ENCODE measurements around the gene GPC5. TPM values are rescaled to one million over a fixed set of nuclear protein-coding genes. Genes with fewer than 3 reads are reported as not detected.

The GPC5 gene
- total and polyA plus RNA-seq, 2 of the 8 experiments (the other 6 are each of a cell fraction or from before 2014, with no cell fraction given), result 0.20 to 0.39 TPM

- Histone ChIP-seq H2BK5ac (ENCODE audit: low read depth, low read length) (no peak overlapping the region), H3K9ac (replicated peaks in 1 of 4; ENCODE audit: extremely low read depth in 1 of 4, low read depth in 3 of 4, low read length in 3 of 4) (no peak overlapping the region), H3K23me2 (ENCODE audit: low read depth, low read length) (no peaks in the 10 kb centered on the region), H4K20me1 (replicated peaks in 1 of 2; ENCODE audit: control insufficient read depth in 1 of 2, insufficient read depth in 2 of 2, low read length in 2 of 2) (no peaks in the 10 kb centered on the region), H3K4me2 (ENCODE audit: insufficient read depth in 1 of 2, low read depth in 2 of 2, low read length in 2 of 2) (no peak overlapping the region), H3K9me3 (ENCODE audit: insufficient read depth in 2 of 2, low read depth in 1 of 2, low read length in 1 of 2) (0 out of 4 replicates have a peak, but pooled peaks cover 0 to 2% of the 10 kb centered on the region in 2 experiments), H2BK20ac (ENCODE audit: low read length) (no peak overlapping the region), H3K4ac (replicated peaks; ENCODE audit: insufficient read length, low read depth, low read length) (no peak overlapping the region), H2BK12ac (ENCODE audit: low read depth, low read length) (no peak overlapping the region), H2BK120ac (replicated peaks; ENCODE audit: low read depth, low read length) (no peak overlapping the region), H4K91ac (replicated peaks; ENCODE audit: insufficient read length, low read length) (no peak overlapping the region), H3K23ac (ENCODE audit: insufficient read length) (no peak overlapping the region), H3K27ac (ENCODE audit: low read depth, low read length) (no peak overlapping the region), H3K14ac (ENCODE audit: insufficient read length) (no peak overlapping the region), H2AFZ (ENCODE audit: low read length) (no peak overlapping the region), H3K56ac (replicated peaks; ENCODE audit: insufficient read length, low read depth, low read length) (no peak overlapping the region), H3K18ac (ENCODE audit: extremely low read depth, low read length) (no peak overlapping the region), H4K8ac (ENCODE audit: extremely low read depth, insufficient read depth, low read length) (no peak overlapping the region), H3K79me1 (ENCODE audit: low read depth, low read length) (no peaks in the 10 kb centered on the region), H3K79me2 (ENCODE audit: control insufficient read depth in 1 of 2, insufficient read depth in 2 of 2, low read length in 2 of 2) (no peaks in the 10 kb centered on the region), H4K5ac (ENCODE audit: insufficient read length, low read depth, low read length) (no peak overlapping the region), H2AK5ac (ENCODE audit: low read depth, low read length) (no peak overlapping the region), H3K27me3 (replicated peaks in 1 of 4; ENCODE audit: control insufficient read depth in 3 of 4, extremely low read depth in 1 of 4, insufficient read depth in 3 of 4, low read length in 3 of 4) (no peaks in the 10 kb centered on the region), H3K4me1 (replicated peaks in 1 of 4; ENCODE audit: control insufficient read depth in 3 of 4, insufficient read depth in 4 of 4, low read length in 3 of 4) (no peaks in the 10 kb centered on the region), H3K4me3 (ENCODE audit: extremely low read depth in 1 of 4, insufficient read depth in 2 of 4, low read depth in 3 of 4, low read length in 4 of 4) (no peak overlapping the region), H3K36me3 (ENCODE audit: control insufficient read depth in 2 of 4, insufficient read depth in 4 of 4, low read length in 3 of 4) (no peaks in the 10 kb centered on the region), H2BK15ac (ENCODE audit: low read length) (no peak overlapping the region)
- WGBS, 2 experiments (ENCODE audit: extremely low coverage in 1 of 2, insufficient coverage in 1 of 2, insufficient read length in 1 of 2, insufficient replicate concordance in 2 of 2, low coverage in 1 of 2, low lambda C conversion rate in 2 of 2, missing lambda C conversion rate in 1 of 2), result 91% methylated on average over 2 of the region's 2 CpGs; no CpG with 5 or more reads in 1 of the 2 experiments
- no peak for DNase-seq (ENCODE audit: low read depth in 1 of 2, low spot score in 2 of 2)
- CTCF ChIA-PET (ENCODE audit: partially characterized antibody), result no interaction called here
- POLR2A ChIA-PET (ENCODE audit: partially characterized antibody), result no interaction called here
- FAIRE-seq, result no peak
- no peak for TF ChIP-seq BACH1 (IDR thresholded peaks at IDR 0.05; ENCODE audit: low read length)
- TF ChIP-seq RAD21 (IDR thresholded peaks at IDR 0.05 in 1 of 2, conservative IDR thresholded peaks at IDR 0.05 in 1 of 2; ENCODE audit: low read depth in 2 of 2, low read length in 2 of 2), result no peak
- no peak for TF ChIP-seq MAX (IDR thresholded peaks at IDR 0.05)
- TF ChIP-seq BCL11A (IDR thresholded peaks at IDR 0.05; ENCODE audit: low read depth in 2 of 2, low read length in 2 of 2), result no peak
Measured at GRCh38 chr13:92671821-92672220, 1273.4 kb downstream of the GPC5 start.

Measured in H1 (cell line).